ENCODE measurements around the gene LRRFIP1. TPM values are rescaled to one million over a fixed set of nuclear protein-coding genes. Genes with fewer than 3 reads are reported as not detected.

The LRRFIP1 gene
- total RNA-seq, 1 donor from 2014 or later = 134 TPM

- intact Hi-C loops (cut with micrococcal nuclease) = loop anchor here (1.0 kb wide), 1 partner anchor 97 kb away; no protein-coding TSS in a partner anchor
- Mint-ChIP-seq H3K27me3 (peaks cover 5% of the 10 kb centered on the region), H3K36me3 (ENCODE audit: low read depth) (no peaks in the 10 kb centered on the region), H3K4me1 (peaks cover 54% of the 10 kb centered on the region), H3K4me3 (peak overlapping the region; percentile 32), H3K27ac (peak overlapping the region; percentile 18), H3K9me3 (no peaks in the 10 kb centered on the region)
- TF ChIP-seq, protein P1, sequence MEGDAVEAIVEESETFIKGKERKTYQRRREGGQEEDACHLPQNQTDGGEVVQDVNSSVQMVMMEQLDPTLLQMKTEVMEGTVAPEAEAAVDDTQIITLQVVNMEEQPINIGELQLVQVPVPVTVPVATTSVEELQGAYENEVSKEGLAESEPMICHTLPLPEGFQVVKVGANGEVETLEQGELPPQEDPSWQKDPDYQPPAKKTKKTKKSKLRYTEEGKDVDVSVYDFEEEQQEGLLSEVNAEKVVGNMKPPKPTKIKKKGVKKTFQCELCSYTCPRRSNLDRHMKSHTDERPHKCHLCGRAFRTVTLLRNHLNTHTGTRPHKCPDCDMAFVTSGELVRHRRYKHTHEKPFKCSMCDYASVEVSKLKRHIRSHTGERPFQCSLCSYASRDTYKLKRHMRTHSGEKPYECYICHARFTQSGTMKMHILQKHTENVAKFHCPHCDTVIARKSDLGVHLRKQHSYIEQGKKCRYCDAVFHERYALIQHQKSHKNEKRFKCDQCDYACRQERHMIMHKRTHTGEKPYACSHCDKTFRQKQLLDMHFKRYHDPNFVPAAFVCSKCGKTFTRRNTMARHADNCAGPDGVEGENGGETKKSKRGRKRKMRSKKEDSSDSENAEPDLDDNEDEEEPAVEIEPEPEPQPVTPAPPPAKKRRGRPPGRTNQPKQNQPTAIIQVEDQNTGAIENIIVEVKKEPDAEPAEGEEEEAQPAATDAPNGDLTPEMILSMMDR (IDR thresholded peaks at IDR 0.05) = no peak
- CTCF ChIA-PET = interaction anchor here (0.9 to 9.1 kb wide), 5 partner anchors 27 to 157 kb away, joined by 3 to 216 read pairs (median 4); no protein-coding TSS in a partner anchor
- DNase-seq (no peak), ATAC-seq (ENCODE audit: low read depth) (no peak)
- POLR2A ChIA-PET = interaction anchor here (0.8 to 1.3 kb wide), 2 partner anchors 8 to 24 kb away, joined by 3 to 5 read pairs; no protein-coding TSS in a partner anchor
Measured at GRCh38 chr2:237669283-237669627, 41.9 kb downstream of the LRRFIP1 start.

DNA sequence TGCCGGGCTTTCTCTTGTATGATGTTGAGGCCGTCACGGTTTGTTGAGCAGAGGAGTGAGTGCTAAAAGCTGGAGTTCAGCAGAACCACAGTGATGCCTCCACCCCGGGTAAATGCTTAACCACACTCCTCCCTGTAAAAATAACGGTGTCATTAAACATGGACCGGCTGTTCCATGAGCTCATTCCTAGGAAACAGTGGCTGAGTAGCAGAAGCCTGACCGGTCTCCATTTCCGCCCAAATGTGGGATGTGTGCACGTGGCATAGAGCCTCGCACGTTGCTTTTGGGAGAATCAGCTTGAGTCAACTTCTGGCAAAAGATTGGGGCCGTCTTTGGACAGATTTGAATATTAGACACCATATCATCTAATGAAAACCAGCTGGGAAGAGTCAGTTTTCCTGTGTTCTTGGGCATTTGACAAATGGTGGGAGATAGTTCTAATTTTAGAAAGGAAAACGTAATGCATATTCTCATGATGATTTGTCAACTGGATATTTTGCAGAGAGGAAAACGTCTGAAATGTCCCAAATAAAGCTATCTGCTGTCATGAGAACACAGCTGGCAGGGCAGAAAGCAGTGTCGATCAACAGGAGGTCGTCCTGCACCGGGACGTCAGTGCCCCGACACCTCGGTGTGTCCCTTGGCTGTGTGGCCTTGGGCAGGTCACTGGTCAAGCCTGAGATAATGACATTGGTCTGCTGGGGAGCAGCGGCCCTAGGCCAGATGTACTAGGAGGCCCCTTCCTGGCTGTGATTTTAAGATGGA, 42.4 kb downstream of the LRRFIP1 start:
- DNase-seq = no peak
- TF ChIP-seq, protein P1 (IDR thresholded peaks at IDR 0.05) = no peak

DNA sequence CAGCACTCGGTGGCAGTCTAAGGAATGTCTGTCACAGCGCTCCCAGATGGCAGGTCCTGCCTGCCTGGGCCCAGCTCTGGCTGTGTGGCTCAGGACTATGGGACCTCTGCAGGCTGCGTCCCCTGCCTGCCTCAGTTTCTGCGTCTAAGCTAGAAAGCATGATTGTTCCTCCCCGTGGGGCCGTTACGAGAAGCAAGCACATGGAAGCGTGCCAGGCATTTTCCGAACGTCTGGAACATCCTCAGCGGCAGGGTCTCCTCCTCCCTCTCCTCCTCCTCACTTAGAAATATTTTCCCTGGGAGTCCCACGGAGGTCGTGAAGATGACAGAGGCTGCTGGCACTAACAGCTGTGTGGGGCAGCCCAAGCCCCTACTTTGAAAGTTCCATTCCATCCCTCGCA, 43.3 kb downstream of the LRRFIP1 start:
- no peaks in the 10 kb centered on the region for H3K36me3 Mint-ChIP-seq (ENCODE audit: low read depth)
- no peak for DNase-seq
- ATAC-seq (ENCODE audit: low read depth) = no peak
- H3K27me3 Mint-ChIP-seq = peaks cover 5% of the 10 kb centered on the region
- intact Hi-C loops (cut with micrococcal nuclease) = loop anchor here (5.0 to 10.0 kb wide), 5 partner anchors 234 to 617 kb away; partner anchors contain the start of genes PER2 and UBE2F
- no peaks in the 10 kb centered on the region for H3K9me3 Mint-ChIP-seq
- CTCF ChIA-PET = interaction anchor here (1.8 to 9.1 kb wide), 4 partner anchors 16 to 158 kb away, joined by 5 to 216 read pairs (median 66); no protein-coding TSS in a partner anchor
- POLR2A ChIA-PET = interaction anchor here (1.3 to 10.8 kb wide), 2 partner anchors 22 to 57 kb away, joined by 3 to 241 read pairs; no protein-coding TSS in a partner anchor
- H3K4me3 Mint-ChIP-seq = no peak overlapping the region
- TF ChIP-seq, protein P1 (IDR thresholded peaks at IDR 0.05) = no peak
- peak overlapping the region; percentile 6 for H3K27ac Mint-ChIP-seq
- H3K4me1 Mint-ChIP-seq = peaks cover 66% of the 10 kb centered on the region

More for the DNA sequence above, 42.4 kb downstream of the LRRFIP1 start:
- Mint-ChIP-seq H3K36me3 (ENCODE audit: low read depth) (no peaks in the 10 kb centered on the region), H3K4me1 (peaks cover 60% of the 10 kb centered on the region), H3K27ac (peak overlapping the region; percentile 18), H3K4me3 (peak overlapping the region; percentile 32), H3K9me3 (no peaks in the 10 kb centered on the region), H3K27me3 (peaks cover 5% of the 10 kb centered on the region)
- CTCF ChIA-PET = interaction anchor here (0.7 to 9.1 kb wide), 7 partner anchors 17 to 157 kb away, joined by 3 to 216 read pairs (median 4); no protein-coding TSS in a partner anchor
- no peak for ATAC-seq (ENCODE audit: low read depth)
- intact Hi-C loops (cut with micrococcal nuclease) = loop anchor here (1.0 to 10.0 kb wide), 6 partner anchors 98 to 617 kb away; partner anchors contain the start of genes PER2 and UBE2F
- POLR2A ChIA-PET = interaction anchor here (0.8 to 1.3 kb wide), 2 partner anchors 8 to 23 kb away, joined by 3 to 5 read pairs; no protein-coding TSS in a partner anchor

DNA sequence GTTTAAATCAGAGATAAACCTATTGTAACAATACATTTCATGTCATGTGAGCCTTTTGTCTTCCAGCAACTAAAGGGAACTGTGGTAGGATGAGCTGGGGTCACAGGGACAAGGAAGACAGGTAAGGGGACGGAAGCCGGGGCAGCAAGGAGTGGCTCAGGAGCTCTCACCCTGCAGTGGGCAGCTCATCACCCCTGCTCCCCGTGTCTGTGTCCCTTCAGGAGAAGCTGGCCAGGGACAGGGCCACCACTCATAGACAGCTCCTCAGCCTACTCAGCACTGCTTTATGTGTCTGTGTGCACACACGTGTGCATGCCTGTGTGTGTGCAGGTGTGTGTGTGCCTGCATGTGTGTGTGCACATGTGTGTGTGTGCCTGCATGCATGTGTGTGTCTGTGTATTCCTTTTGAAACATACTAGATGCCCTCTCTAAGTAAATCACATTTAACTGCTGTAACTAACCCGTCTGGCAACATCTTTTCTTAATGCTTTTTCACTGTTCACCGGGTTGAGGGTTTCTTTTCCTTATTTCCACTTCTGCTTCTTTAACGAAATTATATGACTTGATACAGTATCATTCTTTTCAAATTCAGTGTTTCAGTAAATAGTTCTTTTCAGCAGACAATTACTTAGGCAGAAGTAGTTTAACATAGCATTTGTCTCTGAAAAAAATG, 44.2 kb downstream of the LRRFIP1 start:
- POLR2A ChIA-PET = interaction anchor here (0.6 to 10.8 kb wide), 3 partner anchors 21 to 56 kb away, joined by 3 to 241 read pairs (median 5); no protein-coding TSS in a partner anchor
- TF ChIP-seq, protein P1 (IDR thresholded peaks at IDR 0.05) = no peak
- H3K9me3 Mint-ChIP-seq = no peaks in the 10 kb centered on the region
- peak overlapping the region; percentile 56 for H3K27ac Mint-ChIP-seq
- no peaks in the 10 kb centered on the region for H3K36me3 Mint-ChIP-seq (ENCODE audit: low read depth)
- ATAC-seq (ENCODE audit: low read depth) = no peak
- DNase-seq = no peak
- intact Hi-C loops (cut with micrococcal nuclease) = loop anchor here (2.0 to 10.0 kb wide), 6 partner anchors 159 to 616 kb away; partner anchors contain the start of genes PER2 and UBE2F
- H3K4me1 Mint-ChIP-seq = peaks cover 75% of the 10 kb centered on the region
- H3K4me3 Mint-ChIP-seq = peak overlapping the region; percentile 35
- CTCF ChIA-PET = interaction anchor here (0.9 to 9.1 kb wide), 13 partner anchors 12 to 159 kb away, joined by 3 to 216 read pairs (median 15); no protein-coding TSS in a partner anchor
- peaks cover 5% of the 10 kb centered on the region for H3K27me3 Mint-ChIP-seq

All from activated B cell treated with CpG ODN at 0.5 μM for 24 hours (primary cell).